Ovary (tissue), 9 donors: ENCODE measurements around the gene LRCH2. TPM values are rescaled to one million over a fixed set of nuclear protein-coding genes. Genes with fewer than 3 reads are reported as not detected.

ENCODE experiments used
- DNase-seq, 5 donors: peaks; one replicate each; pipeline ENCODE4 v3.0.0-alpha.2; 2019 to 2020
- H3K27ac ChIP-seq, 2 donors: fragments of 200-600 bp; one replicate each; pipeline versions ENCODE4 v1.5.1 to v1.8.0; 2019 to 2022
- H3K27me3 ChIP-seq: fragments of 200-600 bp; one replicate; pipeline ENCODE4 v1.8.0; 2022
- H3K36me3 ChIP-seq: fragments of 200-600 bp; sonication (generic); one replicate; pipeline ENCODE4 v1.5.1; 2019
- H3K4me1 ChIP-seq: one replicate; pipeline ENCODE4 v1.8.1; 2013; ENCODE audit warnings: mild to moderate bottlenecking, moderate library complexity; ENCODE audit not compliant: insufficient read depth
- H3K4me3 ChIP-seq: fragments of 200-600 bp; sonication (generic); one replicate; pipeline ENCODE4 v1.5.1; 2017
- H3K9me3 ChIP-seq, 2 donors: fragments of 200-600 bp in 1 of 2; sonication (generic) in 1 of 2; one replicate each; pipeline versions ENCODE4 v1.5.1 to v1.8.1; 2013 to 2019; ENCODE audit warnings: mild to moderate bottlenecking in 1 of 2, moderate library complexity in 1 of 2
- CTCF ChIP-seq, 3 donors: fragments of 450-650 bp in 2 of 3; fragments of 200-600 bp in 1 of 3; IDR thresholded peaks; one replicate each; pipeline versions ENCODE4 v1.5.1 to v1.8.0; 2016 to 2022; ENCODE audit warnings: antibody characterized with exemption in 3 of 3, mild to moderate bottlenecking in 1 of 3
- EP300 ChIP-seq: sonication (generic); formaldehyde crosslinking; IDR thresholded peaks from one replicate; pipeline ENCODE4 v1.6.1; 2017; ENCODE audit warnings: antibody characterized with exemption
- POLR2A ChIP-seq: fragments of 450-650 bp; IDR thresholded peaks from one replicate; pipeline ENCODE4 v1.6.1; 2017; ENCODE audit warnings: antibody characterized with exemption, mild to moderate bottlenecking, moderate library complexity
- WGBS, 3 donors: extraction: QIAGEN DNeasy Blood & Tissue Kit in 1 of 3; methylation state at CpG; one replicate each; pipeline versions ENCODE4 v1.1.5 to v1.1.7; 2013 to 2017; 5-methylcytosine and 5-hydroxymethylcytosine counted together
- intact Hi-C, 4 donors: fragments of 100-400 bp; cut with DNase I; formaldehyde crosslinking; loops; one replicate each; pipeline versions ENCODE4 v1.11.0 to v1.15.1; 2022 to 2023
- polyA plus RNA-seq, 2 donors: library from polyadenylated mRNA; stranded (reverse); fragments of 200-250 nt in 1 of 2; fragments of 350-450 nt in 1 of 2; fragmentation: Illumina TruSeq in 1 of 2; extraction: RNeasy Lipid Tissue Mini Kit (QIAGEN cat#74804) in 1 of 2; gene quantifications; one replicate each; pipeline ENCODE4 v1.2.3, GENCODE V29; 2013 to 2014
- total RNA-seq, 7 donors: library from RNA; depleted of rRNA in 2 of 7; stranded (reverse); fragments of >200 nt in 2 of 7; fragmentation: NEBNext Ultra II Directional in 3 of 7; extraction: Animal tissue kit (Norgen Biotek cat#: 25700) in 3 of 7; gene quantifications; one replicate each; pipeline versions ENCODE4 v1.1.0 to v1.2.4, GENCODE V29; 2016 to 2023
- donor health status: DM: no; HTN: no; CAD: no; lungs with moderate emphysema.
- donor health status: DM: no; HTN: no; CAD: no.
- donor health status: Bipolar disorder and iron deficiency.
- donor health status: DM: yes; HTN: yes; CAD: no.
- donor health status: DM: no; HTN: no; CAD: no.
- donor health status: DM: yes; HTN: yes; CAD: no.

LRCH2 gene
- total and polyA plus RNA-seq, 9 donors: 5.2 to 13.3 (median 8.8) TPM

- no peak for DNase-seq
- no peaks in the 10 kb centered on the region for H3K36me3 ChIP-seq
- intact Hi-C loops: no loop called here
- TF ChIP-seq POLR2A (no peak), EP300 (no peak), CTCF (IDR thresholded peaks at IDR 0.05) (no peak)
- no peak overlapping the region for H3K4me3 ChIP-seq
- no peaks in the 10 kb centered on the region for H3K4me1 ChIP-seq
- 94 to 95% (median 95%) methylated on average over 62 to 64 of the region's 64 CpGs for WGBS, 3 donors
- H3K9me3 ChIP-seq: no peaks in the 10 kb centered on the region
- no peaks in the 10 kb centered on the region for H3K27me3 ChIP-seq
- no peak overlapping the region for H3K27ac ChIP-seq
These were observed 42.2 kb downstream of the LRCH2 start for GRCh38 chrX:115191490-115192243.

- intact Hi-C loops: no loop called here
- WGBS, 3 donors: 92 to 95% (median 94%) methylated on average over 62 to 64 of the region's 64 CpGs
These were observed 43.0 kb downstream of the LRCH2 start for GRCh38 chrX:115190636-115191489.

GRCh38 chrX:115189646-115190635 is 44.0 kb downstream of the LRCH2 start:
- no peaks in the 10 kb centered on the region for H3K36me3 ChIP-seq
- H3K4me3 ChIP-seq: no peak overlapping the region
- no peaks in the 10 kb centered on the region for H3K27me3 ChIP-seq
- no peak overlapping the region for H3K27ac ChIP-seq
- peak in 2 of 5 donors; percentile 14 to 24 for DNase-seq
- WGBS, 3 donors: 93 to 95% (median 94%) methylated on average over 66 to 76 of the region's 76 CpGs
- intact Hi-C loops: no loop called here
- no peak for TF ChIP-seq EP300
- TF ChIP-seq CTCF (IDR thresholded peaks at IDR 0.05): no peak
- TF ChIP-seq POLR2A: no peak
- no peaks in the 10 kb centered on the region for H3K9me3 ChIP-seq
- no peaks in the 10 kb centered on the region for H3K4me1 ChIP-seq

More at GRCh38 chrX:115190636-115191489, 43.0 kb downstream of the LRCH2 start:
- H3K36me3 ChIP-seq: no peaks in the 10 kb centered on the region
- no peak overlapping the region for H3K27ac ChIP-seq
- no peaks in the 10 kb centered on the region for H3K4me1 ChIP-seq
- TF ChIP-seq CTCF (IDR thresholded peaks at IDR 0.05): no peak
- TF ChIP-seq EP300: no peak
- no peak for TF ChIP-seq POLR2A
- H3K4me3 ChIP-seq: no peak overlapping the region
- no peak for DNase-seq
- no peaks in the 10 kb centered on the region for H3K27me3 ChIP-seq
- H3K9me3 ChIP-seq: no peaks in the 10 kb centered on the region

GRCh38 chrX:115189110-115189509 is 44.8 kb downstream of the LRCH2 start, which contains the start of gene RBMXL3:
RBMXL3 (plus strand) TSS chrX:115189410; CDS start chrX:115189442, 32 bp downstream.
- H3K4me3 ChIP-seq: no peak within 1 kb of the TSS
- no peaks in the 10 kb centered on the region for H3K36me3 ChIP-seq
- WGBS, 3 donors: 94 to 97% (median 95%) methylated on average over 16 of the region's 16 CpGs
- H3K9me3 ChIP-seq: no peaks in the 10 kb centered on the region
- H3K4me1 ChIP-seq: no peaks in the 10 kb centered on the region
- TF ChIP-seq EP300 (no peak), CTCF (IDR thresholded peaks at IDR 0.05) (no peak), POLR2A (no peak)
- no peak for DNase-seq
- intact Hi-C loops: no loop called here
- no peaks in the 10 kb centered on the region for H3K27me3 ChIP-seq
- no peak within 1 kb of the TSS for H3K27ac ChIP-seq
